Measurements from ENCODE around the gene RAB3GAP2.

Gene RAB3GAP2

GRCh38 chr1:220300442-220301121 lies 28.3 kb upstream of the RAB3GAP2 start:
- Mint-ChIP-seq H3K27me3 (peaks cover 22% of the 10 kb centered on the region), H3K36me3 (ENCODE audit: low read depth) (no peaks in the 10 kb centered on the region), H3K27ac (no peak overlapping the region), H3K4me3 (no peak overlapping the region), H3K4me1 (ENCODE audit: low read depth) (peaks cover 1% of the 10 kb centered on the region), H3K9me3 (no peaks in the 10 kb centered on the region)
- DNase-seq, result no peak

DNA sequence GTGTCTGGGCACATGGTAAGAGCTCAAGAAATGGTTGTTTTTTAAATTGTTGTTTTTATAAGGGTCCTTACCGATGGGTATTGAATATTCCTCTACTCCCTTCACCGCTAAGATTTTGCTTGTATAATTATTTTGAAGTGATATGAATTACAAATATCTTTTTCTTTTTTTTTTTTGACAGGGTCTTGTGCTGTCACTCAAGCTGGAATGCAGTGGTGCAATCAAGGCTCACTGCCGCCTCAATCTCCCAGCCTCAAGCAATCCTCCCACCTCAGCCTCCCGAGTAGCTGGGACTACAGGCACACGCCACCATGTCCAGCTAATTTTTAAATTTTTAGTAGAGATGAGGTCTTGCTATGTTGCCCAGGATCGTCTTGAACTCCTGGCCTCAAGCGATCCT lies 27.1 kb upstream of the RAB3GAP2 start:
- peaks cover 20% of the 10 kb centered on the region for H3K27me3 Mint-ChIP-seq
- DNase-seq, result no peak
- peaks cover 1% of the 10 kb centered on the region for H3K4me1 Mint-ChIP-seq (ENCODE audit: low read depth)
- no peaks in the 10 kb centered on the region for H3K9me3 Mint-ChIP-seq
- no peak overlapping the region for H3K4me3 Mint-ChIP-seq
- H3K36me3 Mint-ChIP-seq (ENCODE audit: low read depth), result no peaks in the 10 kb centered on the region
- H3K27ac Mint-ChIP-seq, result no peak overlapping the region

- peaks cover 22% of the 10 kb centered on the region for H3K27me3 Mint-ChIP-seq
- H3K36me3 Mint-ChIP-seq (ENCODE audit: low read depth), result no peaks in the 10 kb centered on the region
- no peak overlapping the region for H3K4me3 Mint-ChIP-seq
- H3K27ac Mint-ChIP-seq, result no peak overlapping the region
- peaks cover 1% of the 10 kb centered on the region for H3K4me1 Mint-ChIP-seq (ENCODE audit: low read depth)
- no peak for DNase-seq
- no peaks in the 10 kb centered on the region for H3K9me3 Mint-ChIP-seq
These were observed 26.4 kb upstream of the RAB3GAP2 start for GRCh38 chr1:220298470-220299205.

GRCh38 chr1:220296981-220297380 lies 24.7 kb upstream of the RAB3GAP2 start:
- DNase-seq, result no peak
- H3K4me1 Mint-ChIP-seq (ENCODE audit: low read depth), result peaks cover 1% of the 10 kb centered on the region

DNA sequence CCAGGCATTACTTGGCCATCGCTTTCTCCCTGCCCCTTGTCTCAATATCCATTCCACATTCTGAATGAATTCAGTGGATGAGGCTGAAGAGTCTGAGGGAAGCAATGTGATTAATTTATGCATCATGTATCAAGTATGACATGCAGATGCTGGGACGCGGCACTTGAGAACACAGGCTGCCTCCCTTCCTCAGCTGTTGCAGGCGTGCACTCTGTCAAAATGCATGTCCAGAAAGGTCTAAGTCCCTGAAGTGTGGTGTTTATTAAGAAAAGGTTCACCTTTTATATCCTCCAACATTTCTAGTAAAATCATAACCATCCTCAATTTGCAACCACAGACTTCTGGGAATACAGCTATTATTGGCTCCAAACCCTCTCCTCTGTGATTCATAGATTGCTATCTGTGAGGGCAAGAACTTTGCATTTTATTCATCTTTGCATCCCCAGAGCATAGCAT lies 22.6 kb upstream of the RAB3GAP2 start:
- no peak overlapping the region for H3K4me3 Mint-ChIP-seq
- H3K27ac Mint-ChIP-seq, result no peak overlapping the region
- H3K27me3 Mint-ChIP-seq, result peaks cover 22% of the 10 kb centered on the region
- no peaks in the 10 kb centered on the region for H3K9me3 Mint-ChIP-seq
- no peaks in the 10 kb centered on the region for H3K36me3 Mint-ChIP-seq (ENCODE audit: low read depth)
- DNase-seq, result no peak
- no peaks in the 10 kb centered on the region for H3K4me1 Mint-ChIP-seq (ENCODE audit: low read depth)

More at GRCh38 chr1:220296981-220297380, 24.7 kb upstream of the RAB3GAP2 start:
- H3K9me3 Mint-ChIP-seq, result no peaks in the 10 kb centered on the region
- no peaks in the 10 kb centered on the region for H3K36me3 Mint-ChIP-seq (ENCODE audit: low read depth)
- H3K27me3 Mint-ChIP-seq, result peaks cover 22% of the 10 kb centered on the region
- H3K4me3 Mint-ChIP-seq, result no peak overlapping the region
- H3K27ac Mint-ChIP-seq, result no peak overlapping the region

GRCh38 chr1:220291580-220291979 lies 19.3 kb upstream of the RAB3GAP2 start:
- H3K9me3 Mint-ChIP-seq, result no peaks in the 10 kb centered on the region
- H3K27ac Mint-ChIP-seq, result no peak overlapping the region
- peaks cover 22% of the 10 kb centered on the region for H3K27me3 Mint-ChIP-seq
- H3K36me3 Mint-ChIP-seq (ENCODE audit: low read depth), result no peaks in the 10 kb centered on the region
- H3K4me1 Mint-ChIP-seq (ENCODE audit: low read depth), result no peaks in the 10 kb centered on the region
- no peak for DNase-seq
- no peak overlapping the region for H3K4me3 Mint-ChIP-seq

DNA sequence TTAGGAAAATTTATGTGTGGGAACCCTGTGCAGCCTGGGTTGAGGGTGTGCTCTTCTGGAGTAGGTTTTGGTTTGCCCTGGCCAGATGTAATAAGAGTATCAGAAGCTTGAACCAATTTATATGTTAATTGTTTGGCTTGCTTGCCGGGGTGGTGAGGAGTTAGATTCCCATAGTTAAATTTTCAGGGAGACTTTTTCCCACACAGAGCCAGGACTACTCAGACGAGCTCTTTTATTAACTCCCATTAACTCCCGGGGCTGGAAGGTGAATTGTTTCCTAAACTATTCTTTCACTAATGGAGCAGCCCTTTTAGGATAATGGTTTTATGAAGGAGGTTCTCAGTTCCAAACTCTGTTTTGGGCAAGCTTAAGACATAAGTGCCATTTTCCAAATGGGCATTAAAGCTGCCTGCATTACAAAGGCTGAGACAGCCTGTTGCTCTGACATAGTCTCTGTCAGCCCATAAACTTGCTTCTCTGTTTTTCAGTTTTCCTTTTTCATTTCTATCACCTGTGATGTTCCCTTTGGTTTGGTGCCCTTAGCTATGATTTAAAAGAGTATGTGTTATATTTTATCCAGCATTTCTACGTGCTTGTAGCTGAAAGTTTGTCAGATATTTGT lies 18.0 kb upstream of the RAB3GAP2 start:
- Mint-ChIP-seq H3K4me1 (ENCODE audit: low read depth) (no peaks in the 10 kb centered on the region), H3K9me3 (no peaks in the 10 kb centered on the region), H3K27me3 (peaks cover 13% of the 10 kb centered on the region), H3K27ac (no peak overlapping the region), H3K4me3 (no peak overlapping the region), H3K36me3 (ENCODE audit: low read depth) (no peaks in the 10 kb centered on the region)
- DNase-seq, result no peak

DNA sequence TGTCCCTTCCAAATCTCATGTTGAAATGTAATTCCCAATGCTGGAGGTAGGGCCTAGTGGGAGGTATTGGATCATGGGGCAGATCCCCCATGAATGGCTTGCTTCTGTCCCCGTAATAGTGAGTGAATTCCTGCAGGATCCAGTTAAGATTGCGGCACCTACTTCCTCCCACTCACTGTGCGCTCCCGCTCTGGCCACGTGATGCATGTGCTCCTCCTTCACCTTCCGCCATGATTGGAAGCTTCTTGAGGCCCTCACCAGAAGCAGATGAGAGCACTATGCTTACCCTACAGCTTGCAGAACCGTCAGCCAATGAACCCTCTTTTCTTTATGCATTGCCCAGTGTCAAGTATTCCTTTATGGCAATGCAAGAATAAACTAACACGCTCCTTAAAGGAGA lies 14.9 kb upstream of the RAB3GAP2 start:
- no peaks in the 10 kb centered on the region for H3K36me3 Mint-ChIP-seq (ENCODE audit: low read depth)
- no peaks in the 10 kb centered on the region for H3K4me1 Mint-ChIP-seq (ENCODE audit: low read depth)
- H3K27ac Mint-ChIP-seq, result no peak overlapping the region
- no peaks in the 10 kb centered on the region for H3K27me3 Mint-ChIP-seq
- DNase-seq, result no peak
- no peak overlapping the region for H3K4me3 Mint-ChIP-seq
- H3K9me3 Mint-ChIP-seq, result no peaks in the 10 kb centered on the region

DNA sequence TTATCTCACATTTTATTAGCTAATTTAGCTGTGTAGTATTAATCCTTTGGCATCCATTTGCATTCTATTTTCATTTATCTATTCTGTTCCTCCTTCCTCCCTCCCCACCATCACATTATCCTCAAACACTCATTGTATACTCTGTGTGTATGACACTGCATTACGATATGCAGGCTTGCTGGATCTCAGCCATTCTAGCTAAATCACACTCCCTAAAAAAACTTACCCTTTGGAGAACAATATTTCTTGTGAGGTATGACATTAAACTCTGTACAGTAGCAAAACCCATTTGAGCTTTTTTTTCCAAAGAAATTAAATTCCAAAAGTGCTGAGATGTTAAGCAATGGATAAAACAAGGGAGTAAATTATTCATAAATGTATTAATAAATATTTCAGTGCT lies 11.4 kb upstream of the RAB3GAP2 start:
- Mint-ChIP-seq H3K36me3 (ENCODE audit: low read depth) (no peaks in the 10 kb centered on the region), H3K4me3 (no peak overlapping the region), H3K9me3 (no peaks in the 10 kb centered on the region), H3K27me3 (no peaks in the 10 kb centered on the region), H3K4me1 (ENCODE audit: low read depth) (no peaks in the 10 kb centered on the region), H3K27ac (no peak overlapping the region)
- no peak for DNase-seq

GRCh38 chr1:220281159-220281574 lies 8.9 kb upstream of the RAB3GAP2 start:
- Mint-ChIP-seq H3K4me3 (no peak overlapping the region), H3K27me3 (no peaks in the 10 kb centered on the region), H3K27ac (no peak overlapping the region), H3K4me1 (ENCODE audit: low read depth) (no peaks in the 10 kb centered on the region), H3K9me3 (no peaks in the 10 kb centered on the region), H3K36me3 (ENCODE audit: low read depth) (no peaks in the 10 kb centered on the region)
- no peak for DNase-seq

GRCh38 chr1:220280249-220280648 lies 8.0 kb upstream of the RAB3GAP2 start:
- Mint-ChIP-seq H3K27me3 (no peaks in the 10 kb centered on the region), H3K36me3 (ENCODE audit: low read depth) (no peaks in the 10 kb centered on the region)
- DNase-seq, result no peak

GRCh38 chr1:220278991-220279390 lies 6.7 kb upstream of the RAB3GAP2 start:
- H3K27ac Mint-ChIP-seq, result no peak overlapping the region
- H3K27me3 Mint-ChIP-seq, result no peaks in the 10 kb centered on the region
- H3K36me3 Mint-ChIP-seq (ENCODE audit: low read depth), result no peaks in the 10 kb centered on the region
- no peak for DNase-seq
- no peaks in the 10 kb centered on the region for H3K9me3 Mint-ChIP-seq
- H3K4me1 Mint-ChIP-seq (ENCODE audit: low read depth), result no peaks in the 10 kb centered on the region
- H3K4me3 Mint-ChIP-seq, result no peak overlapping the region

More at GRCh38 chr1:220280249-220280648, 8.0 kb upstream of the RAB3GAP2 start:
- Mint-ChIP-seq H3K27ac (no peak overlapping the region), H3K4me1 (ENCODE audit: low read depth) (no peaks in the 10 kb centered on the region), H3K9me3 (no peaks in the 10 kb centered on the region), H3K4me3 (no peak overlapping the region)

- no peak overlapping the region for H3K4me3 Mint-ChIP-seq
- no peaks in the 10 kb centered on the region for H3K36me3 Mint-ChIP-seq (ENCODE audit: low read depth)
- no peaks in the 10 kb centered on the region for H3K27me3 Mint-ChIP-seq
- DNase-seq, result no peak
- H3K9me3 Mint-ChIP-seq, result no peaks in the 10 kb centered on the region
- H3K27ac Mint-ChIP-seq, result no peak overlapping the region
- H3K4me1 Mint-ChIP-seq (ENCODE audit: low read depth), result peaks cover 6% of the 10 kb centered on the region
These were observed 3.2 kb upstream of the RAB3GAP2 start for GRCh38 chr1:220275430-220275829.

- no peak for DNase-seq
- Mint-ChIP-seq H3K4me1 (ENCODE audit: low read depth) (peaks cover 6% of the 10 kb centered on the region), H3K9me3 (no peaks in the 10 kb centered on the region), H3K27ac (no peak overlapping the region), H3K27me3 (no peaks in the 10 kb centered on the region), H3K36me3 (ENCODE audit: low read depth) (no peaks in the 10 kb centered on the region), H3K4me3 (no peak overlapping the region)
These were observed 2.1 kb upstream of the RAB3GAP2 start for GRCh38 chr1:220274251-220274855.

GRCh38 chr1:220272841-220273090 lies 513 bp upstream of the RAB3GAP2 start:
- DNase-seq, result no peak
- H3K27me3 Mint-ChIP-seq, result no peaks in the 10 kb centered on the region
- no peak overlapping the region for H3K4me3 Mint-ChIP-seq
- H3K9me3 Mint-ChIP-seq, result no peaks in the 10 kb centered on the region
- H3K4me1 Mint-ChIP-seq (ENCODE audit: low read depth), result peaks cover 17% of the 10 kb centered on the region
- H3K27ac Mint-ChIP-seq, result no peak overlapping the region
- H3K36me3 Mint-ChIP-seq (ENCODE audit: low read depth), result peaks cover 8% of the 10 kb centered on the region

All from activated T-cell treated with anti-CD3 and anti-CD28 coated beads, Interleukin-2, amount 50 U/mL, for 24 hours (primary cell).